ENCODE results near the gene BPIFA3.

DNA sequence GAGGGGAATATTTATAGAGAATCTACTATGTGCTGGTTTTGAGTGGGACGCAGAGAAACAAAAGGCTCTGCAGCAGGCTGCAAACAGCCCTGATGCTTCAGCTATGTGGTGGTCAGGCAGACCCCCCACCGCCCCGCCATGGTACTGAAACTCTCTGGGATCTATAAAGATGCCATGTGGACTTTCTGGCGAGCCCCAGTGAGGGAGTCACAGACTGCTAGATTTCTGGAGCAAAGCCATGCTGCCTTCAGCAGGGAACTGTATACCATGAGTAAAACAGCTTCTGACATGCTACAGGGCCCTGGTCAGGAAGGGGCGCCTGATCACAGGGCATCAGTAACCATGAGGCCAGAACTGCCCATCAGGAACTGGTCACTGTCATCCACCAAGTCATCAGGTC is 46.6 kb downstream of the BPIFA3 start:
- TF ChIP-seq KLF13 (CRISPR knock-in tag; IDR thresholded peaks at IDR 0.05), result no peak
- TF ChIP-seq CEBPB (IDR thresholded peaks at IDR 0.05; ENCODE audit: borderline replicate concordance, low read depth, low read length), result no peak
- TF ChIP-seq, protein P1, sequence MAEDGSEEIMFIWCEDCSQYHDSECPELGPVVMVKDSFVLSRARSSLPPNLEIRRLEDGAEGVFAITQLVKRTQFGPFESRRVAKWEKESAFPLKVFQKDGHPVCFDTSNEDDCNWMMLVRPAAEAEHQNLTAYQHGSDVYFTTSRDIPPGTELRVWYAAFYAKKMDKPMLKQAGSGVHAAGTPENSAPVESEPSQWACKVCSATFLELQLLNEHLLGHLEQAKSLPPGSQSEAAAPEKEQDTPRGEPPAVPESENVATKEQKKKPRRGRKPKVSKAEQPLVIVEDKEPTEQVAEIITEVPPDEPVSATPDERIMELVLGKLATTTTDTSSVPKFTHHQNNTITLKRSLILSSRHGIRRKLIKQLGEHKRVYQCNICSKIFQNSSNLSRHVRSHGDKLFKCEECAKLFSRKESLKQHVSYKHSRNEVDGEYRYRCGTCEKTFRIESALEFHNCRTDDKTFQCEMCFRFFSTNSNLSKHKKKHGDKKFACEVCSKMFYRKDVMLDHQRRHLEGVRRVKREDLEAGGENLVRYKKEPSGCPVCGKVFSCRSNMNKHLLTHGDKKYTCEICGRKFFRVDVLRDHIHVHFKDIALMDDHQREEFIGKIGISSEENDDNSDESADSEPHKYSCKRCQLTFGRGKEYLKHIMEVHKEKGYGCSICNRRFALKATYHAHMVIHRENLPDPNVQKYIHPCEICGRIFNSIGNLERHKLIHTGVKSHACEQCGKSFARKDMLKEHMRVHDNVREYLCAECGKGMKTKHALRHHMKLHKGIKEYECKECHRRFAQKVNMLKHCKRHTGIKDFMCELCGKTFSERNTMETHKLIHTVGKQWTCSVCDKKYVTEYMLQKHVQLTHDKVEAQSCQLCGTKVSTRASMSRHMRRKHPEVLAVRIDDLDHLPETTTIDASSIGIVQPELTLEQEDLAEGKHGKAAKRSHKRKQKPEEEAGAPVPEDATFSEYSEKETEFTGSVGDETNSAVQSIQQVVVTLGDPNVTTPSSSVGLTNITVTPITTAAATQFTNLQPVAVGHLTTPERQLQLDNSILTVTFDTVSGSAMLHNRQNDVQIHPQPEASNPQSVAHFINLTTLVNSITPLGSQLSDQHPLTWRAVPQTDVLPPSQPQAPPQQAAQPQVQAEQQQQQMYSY (CRISPR knock-in tag; IDR thresholded peaks at IDR 0.05), result no peak
- TF ChIP-seq NBN (conservative IDR thresholded peaks at IDR 0.05), result no peak
- TF ChIP-seq, protein P2, sequence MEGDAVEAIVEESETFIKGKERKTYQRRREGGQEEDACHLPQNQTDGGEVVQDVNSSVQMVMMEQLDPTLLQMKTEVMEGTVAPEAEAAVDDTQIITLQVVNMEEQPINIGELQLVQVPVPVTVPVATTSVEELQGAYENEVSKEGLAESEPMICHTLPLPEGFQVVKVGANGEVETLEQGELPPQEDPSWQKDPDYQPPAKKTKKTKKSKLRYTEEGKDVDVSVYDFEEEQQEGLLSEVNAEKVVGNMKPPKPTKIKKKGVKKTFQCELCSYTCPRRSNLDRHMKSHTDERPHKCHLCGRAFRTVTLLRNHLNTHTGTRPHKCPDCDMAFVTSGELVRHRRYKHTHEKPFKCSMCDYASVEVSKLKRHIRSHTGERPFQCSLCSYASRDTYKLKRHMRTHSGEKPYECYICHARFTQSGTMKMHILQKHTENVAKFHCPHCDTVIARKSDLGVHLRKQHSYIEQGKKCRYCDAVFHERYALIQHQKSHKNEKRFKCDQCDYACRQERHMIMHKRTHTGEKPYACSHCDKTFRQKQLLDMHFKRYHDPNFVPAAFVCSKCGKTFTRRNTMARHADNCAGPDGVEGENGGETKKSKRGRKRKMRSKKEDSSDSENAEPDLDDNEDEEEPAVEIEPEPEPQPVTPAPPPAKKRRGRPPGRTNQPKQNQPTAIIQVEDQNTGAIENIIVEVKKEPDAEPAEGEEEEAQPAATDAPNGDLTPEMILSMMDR (CRISPR knock-in tag; IDR thresholded peaks at IDR 0.05), result no peak
- TF ChIP-seq ZNF550 (CRISPR knock-in tag; IDR thresholded peaks at IDR 0.05; ENCODE audit: borderline replicate concordance), result no peak

All from HepG2 (cell line).